Islet precursor cell (in vitro differentiated cells): ENCODE measurements around the gene PBX4.
A peak's percentile ranks its signal among the peaks of the same experiment; 100 is the strongest.

Experiments
- DNase-seq: peaks from one replicate; pipeline ENCODE4 v3.0.0-alpha.2; 2018

PBX4 gene

GRCh38 chr19:19618219-19619051 is at the start of gene PBX4:
Gene PBX4, minus strand, starts transcription at chr19:19618687. Its CDS starts 58 bp downstream, at chr19:19618629.
- DNase-seq: peak; percentile 97

- peak; percentile 6 for DNase-seq
Measured at GRCh38 chr19:19665420-19665948, 47.0 kb upstream of the PBX4 start.

GRCh38 chr19:19663256-19664120 is 45.0 kb upstream of the PBX4 start, which contains the start of gene ATP13A1:
Gene ATP13A1, minus strand, starts transcription at chr19:19663676. Its CDS starts 10 bp downstream, at chr19:19663666.
- DNase-seq: peak; percentile 98

GRCh38 chr19:19662871-19663255 is 44.4 kb upstream of the PBX4 start:
- peak; percentile 59 for DNase-seq

- no peak for DNase-seq
Measured at GRCh38 chr19:19662344-19662743, 43.9 kb upstream of the PBX4 start.

- DNase-seq: peak; percentile 41
Measured at GRCh38 chr19:19661675-19662251, 43.3 kb upstream of the PBX4 start.

- peak; percentile 48 for DNase-seq
Measured at GRCh38 chr19:19661141-19661674, 42.7 kb upstream of the PBX4 start.

GRCh38 chr19:19659646-19660245 is 41.3 kb upstream of the PBX4 start:
- DNase-seq: peak; percentile 43

- no peak for DNase-seq
Measured at GRCh38 chr19:19657397-19657783, 38.9 kb upstream of the PBX4 start.

- DNase-seq: peak; percentile 45
Measured at GRCh38 chr19:19656451-19657396, 38.2 kb upstream of the PBX4 start.

- DNase-seq: peak; percentile 37
Measured at GRCh38 chr19:19655641-19656343, 37.3 kb upstream of the PBX4 start.

- peak; percentile 36 for DNase-seq
Measured at GRCh38 chr19:19655051-19655594, 36.6 kb upstream of the PBX4 start.

- peak; percentile 43 for DNase-seq
Measured at GRCh38 chr19:19654441-19654840, 36.0 kb upstream of the PBX4 start.

- peak; percentile 45 for DNase-seq
Measured at GRCh38 chr19:19653597-19654147, 35.2 kb upstream of the PBX4 start.

GRCh38 chr19:19652482-19653295 is 34.2 kb upstream of the PBX4 start:
- DNase-seq: peak; percentile 41

- DNase-seq: no peak
Measured at GRCh38 chr19:19651076-19651475, 32.6 kb upstream of the PBX4 start.

- DNase-seq: no peak
Measured at GRCh38 chr19:19650331-19650730, 31.8 kb upstream of the PBX4 start.

- no peak for DNase-seq
Measured at GRCh38 chr19:19649580-19649995, 31.1 kb upstream of the PBX4 start.

- no peak for DNase-seq
Measured at GRCh38 chr19:19649155-19649554, 30.7 kb upstream of the PBX4 start.
